ENCODE data around the gene GPR142.

DNA sequence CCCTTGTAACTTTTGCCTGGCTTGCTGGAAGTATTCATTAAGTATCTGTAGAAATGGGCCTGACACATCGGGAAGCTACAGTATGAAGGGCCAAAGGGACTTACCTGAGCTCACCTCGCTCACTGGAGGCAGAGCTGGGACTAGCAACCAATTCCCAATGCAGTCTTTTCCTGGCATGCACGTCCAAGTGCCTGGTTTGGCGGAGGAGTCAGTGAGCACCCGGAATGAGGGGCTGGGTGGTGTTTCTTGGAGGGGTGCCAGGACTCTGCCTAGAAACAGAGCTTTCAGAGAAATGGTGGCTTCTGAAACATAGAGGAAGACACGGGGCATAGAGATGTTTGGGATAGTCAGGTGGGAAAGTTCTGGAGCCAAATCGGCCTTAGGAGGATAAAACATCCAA, 46.2 kb downstream of the GPR142 start:
- TF ChIP-seq GATA2 (IDR thresholded peaks at IDR 0.05; ENCODE audit: low read depth, low read length) (no peak), GATA3 (IDR thresholded peaks at IDR 0.05; ENCODE audit: low read depth, low read length) (no peak)
